Stomach (tissue), 4 donors: Measurements from ENCODE around the gene LRRTM2.

Experiments used
- CTCF ChIP-seq, 7 experiments: fragments of 450-650 bp in 4 of 7; fragments of 200-600 bp in 3 of 7; sonication (generic) in 3 of 7; IDR thresholded peaks; one replicate each; pipeline ENCODE4 v1.5.1; 2016 to 2019; ENCODE audit warnings: antibody characterized with exemption in 7 of 7, control low read depth in 2 of 7, mild to moderate bottlenecking in 1 of 7
- EP300 ChIP-seq: sonication (generic); formaldehyde crosslinking; IDR thresholded peaks from one replicate; pipeline ENCODE4 v1.6.1; 2017; ENCODE audit warnings: antibody characterized with exemption
- POLR2AphosphoS5 ChIP-seq, 3 donors: sonication (generic); formaldehyde crosslinking; IDR thresholded peaks; one replicate each; pipeline ENCODE4 v1.6.1; 2016; ENCODE audit warnings: antibody characterized with exemption in 3 of 3

GRCh38 chr5:138898299-138898698, 23.2 kb upstream of the LRRTM2 start:
- TF ChIP-seq CTCF (IDR thresholded peaks at IDR 0.05) (no peak), POLR2AphosphoS5 (IDR thresholded peaks at IDR 0.05) (no peak), EP300 (no peak)
